ENCODE data around the gene UNC5A.

The UNC5A gene

DNA sequence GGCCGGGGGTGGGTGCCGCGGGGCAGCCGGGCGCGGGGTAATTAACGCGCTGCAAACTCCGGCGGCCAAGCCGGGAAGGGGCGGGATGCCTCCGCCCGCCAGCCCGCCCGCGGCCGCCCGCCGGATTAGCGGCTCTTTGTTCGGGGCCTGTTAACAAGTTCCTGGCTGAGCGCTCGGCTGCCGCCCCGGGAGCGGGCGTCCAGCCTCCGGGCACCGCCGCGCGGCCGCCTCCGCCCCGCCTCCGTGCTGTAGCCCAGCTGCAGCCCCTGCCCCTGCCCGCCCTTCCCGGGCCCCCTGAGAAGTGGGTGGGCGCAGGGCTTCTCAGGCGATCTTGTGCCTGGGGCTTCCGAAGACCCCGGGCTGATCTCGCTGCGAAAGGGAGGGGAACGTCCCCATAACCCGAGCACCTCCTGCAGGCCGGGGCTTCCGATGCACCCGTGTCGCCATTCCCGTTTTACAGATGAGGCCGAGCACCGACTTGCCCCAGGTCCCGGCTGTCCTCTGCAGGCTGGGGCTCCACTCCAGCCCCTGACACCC is 7.5 kb downstream of the UNC5A start:
- no peak for ATAC-seq (ENCODE audit: insufficient read depth, low read depth)
- H3K79me2 ChIP-seq (ENCODE audit: insufficient read depth, low read length) = no peaks in the 10 kb centered on the region
- no peak overlapping the region for H3K4me3 ChIP-seq (ENCODE audit: low read depth in 1 of 2, low read length in 2 of 2)
- DNase-seq = no peak
- peaks cover 6% of the 10 kb centered on the region; the same call in 1 of the 2 replicates for H4K20me1 ChIP-seq (ENCODE audit: insufficient read depth, low read length)
- H3K9ac ChIP-seq (ENCODE audit: low read depth, low read length) = no peak overlapping the region
- H3K9me3 ChIP-seq (ENCODE audit: insufficient read depth, low read length, severe bottlenecking) = no peaks in the 10 kb centered on the region
- H3K36me3 ChIP-seq (ENCODE audit: insufficient read depth, low read length) = no peaks in the 10 kb centered on the region
- TF ChIP-seq, protein P1, sequence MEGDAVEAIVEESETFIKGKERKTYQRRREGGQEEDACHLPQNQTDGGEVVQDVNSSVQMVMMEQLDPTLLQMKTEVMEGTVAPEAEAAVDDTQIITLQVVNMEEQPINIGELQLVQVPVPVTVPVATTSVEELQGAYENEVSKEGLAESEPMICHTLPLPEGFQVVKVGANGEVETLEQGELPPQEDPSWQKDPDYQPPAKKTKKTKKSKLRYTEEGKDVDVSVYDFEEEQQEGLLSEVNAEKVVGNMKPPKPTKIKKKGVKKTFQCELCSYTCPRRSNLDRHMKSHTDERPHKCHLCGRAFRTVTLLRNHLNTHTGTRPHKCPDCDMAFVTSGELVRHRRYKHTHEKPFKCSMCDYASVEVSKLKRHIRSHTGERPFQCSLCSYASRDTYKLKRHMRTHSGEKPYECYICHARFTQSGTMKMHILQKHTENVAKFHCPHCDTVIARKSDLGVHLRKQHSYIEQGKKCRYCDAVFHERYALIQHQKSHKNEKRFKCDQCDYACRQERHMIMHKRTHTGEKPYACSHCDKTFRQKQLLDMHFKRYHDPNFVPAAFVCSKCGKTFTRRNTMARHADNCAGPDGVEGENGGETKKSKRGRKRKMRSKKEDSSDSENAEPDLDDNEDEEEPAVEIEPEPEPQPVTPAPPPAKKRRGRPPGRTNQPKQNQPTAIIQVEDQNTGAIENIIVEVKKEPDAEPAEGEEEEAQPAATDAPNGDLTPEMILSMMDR (IDR thresholded peaks at IDR 0.05; ENCODE audit: borderline replicate concordance, extremely low read depth, low read length, poor library complexity, severe bottlenecking) = no peak
- TF ChIP-seq EZH2 (IDR thresholded peaks at IDR 0.05; ENCODE audit: borderline replicate concordance, low read depth, low read length, severe bottlenecking) = no peak
- H3K4me2 ChIP-seq (ENCODE audit: insufficient read depth, low read length) = no peak overlapping the region
- no peaks in the 10 kb centered on the region for H3K4me1 ChIP-seq (ENCODE audit: insufficient read depth, low read length)
- no peak overlapping the region for H2AFZ ChIP-seq (ENCODE audit: low read depth, low read length)
- H3K27me3 ChIP-seq (ENCODE audit: insufficient read depth, low read length, poor library complexity) = no peaks in the 10 kb centered on the region
- H3K27ac ChIP-seq (ENCODE audit: low read length) = no peak overlapping the region

DNA sequence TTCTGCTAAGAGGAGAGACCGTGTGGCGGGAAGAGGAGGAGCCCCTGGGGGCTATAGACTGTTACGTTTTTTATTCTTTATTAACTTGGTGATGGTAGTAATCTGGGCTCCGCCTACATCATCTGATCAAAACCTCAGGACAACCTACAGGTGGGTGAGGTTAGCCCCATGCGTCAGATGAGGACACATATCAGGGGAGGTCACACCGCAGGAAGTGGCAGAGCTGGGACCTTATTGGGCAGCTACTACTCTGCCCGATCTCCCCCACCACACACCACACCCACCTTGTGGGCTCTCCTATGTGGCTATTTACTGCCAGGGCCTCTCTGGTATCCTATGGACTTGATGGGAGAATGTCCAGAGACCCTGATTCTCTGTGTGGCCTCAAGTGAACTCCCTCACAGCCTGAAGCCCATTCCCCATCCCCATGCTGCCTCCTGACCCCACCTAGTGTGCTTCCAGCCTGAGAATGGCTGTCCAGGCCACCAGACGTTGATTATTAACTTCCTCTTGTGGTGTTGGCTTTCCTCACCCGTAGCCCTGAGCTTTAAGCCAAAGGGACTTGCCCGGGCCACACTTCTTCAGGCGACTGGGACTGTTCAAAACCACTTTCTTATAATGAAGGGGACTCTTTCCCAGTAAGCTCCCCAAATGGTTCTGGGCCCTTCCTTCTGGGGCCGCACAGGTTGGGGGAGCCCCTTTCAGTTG is 8.2 kb downstream of the UNC5A start:
- no peak overlapping the region for H2AFZ ChIP-seq (ENCODE audit: low read depth, low read length)
- H3K79me2 ChIP-seq (ENCODE audit: insufficient read depth, low read length) = no peaks in the 10 kb centered on the region
- no peak overlapping the region for H3K4me3 ChIP-seq (ENCODE audit: low read depth in 1 of 2, low read length in 2 of 2)
- H3K4me2 ChIP-seq (ENCODE audit: insufficient read depth, low read length) = no peak overlapping the region
- ATAC-seq (ENCODE audit: insufficient read depth, low read depth) (no peak), DNase-seq (no peak)
- H3K9me3 ChIP-seq (ENCODE audit: insufficient read depth, low read length, severe bottlenecking) = no peaks in the 10 kb centered on the region
- H3K4me1 ChIP-seq (ENCODE audit: insufficient read depth, low read length) = no peaks in the 10 kb centered on the region
- H3K36me3 ChIP-seq (ENCODE audit: insufficient read depth, low read length) = no peaks in the 10 kb centered on the region
- TF ChIP-seq EZH2 (IDR thresholded peaks at IDR 0.05; ENCODE audit: borderline replicate concordance, low read depth, low read length, severe bottlenecking) = no peak
- TF ChIP-seq, protein P1 (IDR thresholded peaks at IDR 0.05; ENCODE audit: borderline replicate concordance, extremely low read depth, low read length, poor library complexity, severe bottlenecking) = no peak
- no peaks in the 10 kb centered on the region for H3K27me3 ChIP-seq (ENCODE audit: insufficient read depth, low read length, poor library complexity)
- no peak overlapping the region for H3K27ac ChIP-seq (ENCODE audit: low read length)
- H3K9ac ChIP-seq (ENCODE audit: low read depth, low read length) = no peak overlapping the region
- peaks cover 10% of the 10 kb centered on the region; the same call in 1 of the 2 replicates for H4K20me1 ChIP-seq (ENCODE audit: insufficient read depth, low read length)

DNA sequence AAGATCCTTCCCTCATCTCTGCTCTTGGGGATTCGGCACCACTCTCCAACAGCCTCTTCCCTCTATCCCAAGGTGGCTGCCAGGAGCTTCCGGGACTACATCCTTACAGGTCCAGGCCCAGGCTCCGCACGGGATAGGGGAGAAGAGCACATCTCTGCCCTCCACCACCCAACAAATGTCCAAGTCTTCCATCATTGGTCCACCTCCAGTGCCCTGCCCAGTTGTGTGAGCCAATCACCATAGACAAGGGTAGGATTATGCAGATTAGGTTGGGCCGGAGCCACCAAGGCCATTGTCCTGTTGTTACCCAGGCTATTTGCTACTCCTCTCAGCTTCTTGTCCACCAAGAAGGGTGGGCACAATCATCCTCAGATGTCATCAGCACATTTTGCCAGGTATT is 9.1 kb downstream of the UNC5A start:
- no peak for TF ChIP-seq EZH2 (IDR thresholded peaks at IDR 0.05; ENCODE audit: borderline replicate concordance, low read depth, low read length, severe bottlenecking)
- TF ChIP-seq, protein P1 (IDR thresholded peaks at IDR 0.05; ENCODE audit: borderline replicate concordance, extremely low read depth, low read length, poor library complexity, severe bottlenecking) = no peak
- H3K9me3 ChIP-seq (ENCODE audit: insufficient read depth, low read length, severe bottlenecking) = no peaks in the 10 kb centered on the region
- no peak overlapping the region for H3K4me2 ChIP-seq (ENCODE audit: insufficient read depth, low read length)
- H3K27me3 ChIP-seq (ENCODE audit: insufficient read depth, low read length, poor library complexity) = no peaks in the 10 kb centered on the region
- H3K27ac ChIP-seq (ENCODE audit: low read length) = no peak overlapping the region
- H3K9ac ChIP-seq (ENCODE audit: low read depth, low read length) = no peak overlapping the region
- no peak for ATAC-seq (ENCODE audit: insufficient read depth, low read depth)
- no peaks in the 10 kb centered on the region for H3K36me3 ChIP-seq (ENCODE audit: insufficient read depth, low read length)
- H3K4me3 ChIP-seq (ENCODE audit: low read depth in 1 of 2, low read length in 2 of 2) = no peak overlapping the region
- H3K4me1 ChIP-seq (ENCODE audit: insufficient read depth, low read length) = no peaks in the 10 kb centered on the region
- H2AFZ ChIP-seq (ENCODE audit: low read depth, low read length) = no peak overlapping the region
- DNase-seq = no peak
- H3K79me2 ChIP-seq (ENCODE audit: insufficient read depth, low read length) = no peaks in the 10 kb centered on the region
- peaks cover 10% of the 10 kb centered on the region; the same call in 1 of the 2 replicates for H4K20me1 ChIP-seq (ENCODE audit: insufficient read depth, low read length)
